Body of pancreas (tissue), 4 donors: Measurements from ENCODE around the gene SUGP2.

Source experiments
- POLR2A ChIP-seq, 3 donors: fragments of 450-650 bp; IDR thresholded peaks; one replicate each; pipeline ENCODE4 v1.6.1; 2016; ENCODE audit warnings: antibody characterized with exemption in 3 of 3, mild to moderate bottlenecking in 2 of 3
- TF ChIP-seq, protein P1 (sequence below), 7 experiments: fragments of 450-650 bp in 4 of 7; fragments of 200-600 bp in 3 of 7; sonication (generic) in 3 of 7; IDR thresholded peaks; one replicate each; pipeline ENCODE4 v1.5.1; 2016 to 2019; ENCODE audit warnings: antibody characterized with exemption in 7 of 7

DNA sequence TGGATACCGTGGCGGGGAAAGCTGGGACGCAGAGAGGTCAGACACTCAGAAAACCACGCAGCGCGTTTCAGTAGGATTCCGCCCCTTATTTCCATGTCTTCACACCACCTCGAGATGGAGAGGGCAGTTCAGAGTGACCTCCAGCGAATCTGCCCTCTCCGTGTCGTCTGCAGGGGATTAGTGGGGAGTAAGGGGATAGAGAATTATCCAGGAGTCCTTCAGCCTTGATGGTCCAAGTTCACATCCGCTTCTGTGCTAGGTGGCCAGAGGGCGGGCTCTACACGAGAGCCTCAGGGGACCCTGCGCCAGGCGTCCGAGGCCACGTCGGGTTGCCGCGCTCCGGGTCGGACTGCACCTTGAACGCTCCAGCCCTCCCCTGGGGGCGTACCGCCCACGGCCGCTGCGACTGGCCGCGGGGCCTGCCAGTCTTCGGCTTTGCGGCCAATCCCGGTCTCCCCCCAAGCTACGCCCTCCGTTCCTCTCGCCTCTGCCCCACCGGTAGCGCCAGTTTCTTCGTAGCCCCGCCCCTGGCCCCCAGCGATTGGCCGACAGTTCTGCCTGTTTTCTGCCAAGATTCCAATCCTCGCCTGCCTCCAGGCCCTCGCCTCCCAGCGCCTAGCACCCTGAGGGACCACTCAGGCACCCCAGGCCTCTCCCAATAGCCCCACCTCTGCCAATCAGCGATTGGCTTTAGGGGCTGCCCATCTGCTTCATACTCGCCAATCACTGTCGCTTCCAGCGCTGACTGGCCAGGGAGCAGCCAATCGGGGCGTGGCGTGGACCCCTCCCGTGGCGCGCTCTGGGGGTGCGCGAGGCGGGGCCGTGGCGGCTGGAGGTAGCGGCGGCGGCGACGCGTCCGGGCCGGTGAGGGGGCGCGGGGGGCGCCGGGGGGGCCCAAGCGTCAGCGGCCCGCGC is 30.1 kb upstream of the SUGP2 start, which contains the start of gene SLC25A42:
- peak in 2 of 3 donors; percentile 48 to 65 for TF ChIP-seq POLR2A (IDR thresholded peaks at IDR 0.05)
- TF ChIP-seq, protein P1, sequence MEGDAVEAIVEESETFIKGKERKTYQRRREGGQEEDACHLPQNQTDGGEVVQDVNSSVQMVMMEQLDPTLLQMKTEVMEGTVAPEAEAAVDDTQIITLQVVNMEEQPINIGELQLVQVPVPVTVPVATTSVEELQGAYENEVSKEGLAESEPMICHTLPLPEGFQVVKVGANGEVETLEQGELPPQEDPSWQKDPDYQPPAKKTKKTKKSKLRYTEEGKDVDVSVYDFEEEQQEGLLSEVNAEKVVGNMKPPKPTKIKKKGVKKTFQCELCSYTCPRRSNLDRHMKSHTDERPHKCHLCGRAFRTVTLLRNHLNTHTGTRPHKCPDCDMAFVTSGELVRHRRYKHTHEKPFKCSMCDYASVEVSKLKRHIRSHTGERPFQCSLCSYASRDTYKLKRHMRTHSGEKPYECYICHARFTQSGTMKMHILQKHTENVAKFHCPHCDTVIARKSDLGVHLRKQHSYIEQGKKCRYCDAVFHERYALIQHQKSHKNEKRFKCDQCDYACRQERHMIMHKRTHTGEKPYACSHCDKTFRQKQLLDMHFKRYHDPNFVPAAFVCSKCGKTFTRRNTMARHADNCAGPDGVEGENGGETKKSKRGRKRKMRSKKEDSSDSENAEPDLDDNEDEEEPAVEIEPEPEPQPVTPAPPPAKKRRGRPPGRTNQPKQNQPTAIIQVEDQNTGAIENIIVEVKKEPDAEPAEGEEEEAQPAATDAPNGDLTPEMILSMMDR (IDR thresholded peaks at IDR 0.05): peak in 1 of 7 experiments; percentile 5
